Osteoblast (primary cell): ENCODE data around the gene HDAC9. TPM values are rescaled to one million over a fixed set of nuclear protein-coding genes. Genes with fewer than 3 reads are reported as not detected.

ENCODE experiments used
- DNase-seq: peaks from one replicate; pipeline ENCODE4 v3.0.0; 2011; ENCODE audit warnings: low spot score, mixed read lengths; ENCODE audit not compliant: insufficient read length; ENCODE audit errors: missing footprints
- H2AFZ ChIP-seq: 2 replicates; pipeline ENCODE4 v1.6.0; 2011; ENCODE audit warnings: mild to moderate bottlenecking, low read length
- H3K27ac ChIP-seq: 2 replicates; pipeline ENCODE4 v1.5.1; 2011; ENCODE audit warnings: mild to moderate bottlenecking, low read depth, low read length, moderate library complexity
- H3K27me3 ChIP-seq: 2 replicates; pipeline ENCODE4 v1.6.0; 2012; ENCODE audit warnings: mild to moderate bottlenecking, control low read depth, inconsistent platforms, low read length, moderate library complexity; ENCODE audit not compliant: insufficient read depth
- H3K36me3 ChIP-seq: 2 replicates; pipeline ENCODE4 v1.5.1; 2011; ENCODE audit warnings: mild to moderate bottlenecking, low read length, control low read depth, moderate library complexity; ENCODE audit not compliant: insufficient read depth
- H3K4me1 ChIP-seq: 2 replicates; pipeline ENCODE4 v1.5.1; 2011; ENCODE audit warnings: mild to moderate bottlenecking, low read length, control low read depth, moderate library complexity; ENCODE audit not compliant: insufficient read depth
- H3K4me2 ChIP-seq: 2 replicates; pipeline ENCODE4 v1.6.0; 2011; ENCODE audit warnings: mild to moderate bottlenecking, low read length; ENCODE audit not compliant: insufficient read depth
- H3K4me3 ChIP-seq: fragments of 200-600 bp; sonication (generic); 3 replicates; pipeline ENCODE4 v1.5.1; 2012; ENCODE audit warnings: mild to moderate bottlenecking, low read length, inconsistent platforms; ENCODE audit not compliant: insufficient read depth
- H3K79me2 ChIP-seq: 2 replicates; pipeline ENCODE4 v1.6.0; 2012; ENCODE audit warnings: mild to moderate bottlenecking, low read length, control low read depth, inconsistent platforms; ENCODE audit not compliant: insufficient read depth
- H3K9me3 ChIP-seq: 2 replicates; pipeline ENCODE4 v1.5.1; 2011; ENCODE audit warnings: low read depth, low read length, control low read depth
- H4K20me1 ChIP-seq: 2 replicates; pipeline ENCODE4 v1.6.0; 2012; ENCODE audit warnings: mild to moderate bottlenecking, low read length, control low read depth; ENCODE audit not compliant: insufficient read depth
- total RNA-seq: library from RNA; depleted of rRNA; stranded (reverse); fragments of >200 nt; gene quantifications from 2 replicates; pipeline ENCODE4 v1.2.3, GENCODE V29; 2012
- TF ChIP-seq, protein P1 (sequence below): IDR thresholded peaks from 2 replicates; pipeline ENCODE4 v1.5.1; 2011; ENCODE audit warnings: mild to moderate bottlenecking, low read depth, low read length, moderate library complexity; ENCODE audit errors: extremely low read depth

The HDAC9 gene
- total RNA-seq, 1 donor = 21.7 TPM

GRCh38 chr7:18772567-18772965 lies 277.0 kb downstream of the HDAC9 start:
- peaks cover 40% of the 10 kb centered on the region for H3K4me1 ChIP-seq
- no peaks in the 10 kb centered on the region for H3K36me3 ChIP-seq

GRCh38 chr7:18777314-18777713 lies 281.8 kb downstream of the HDAC9 start:
- Histone ChIP-seq H3K4me3 (no peak overlapping the region), H3K27me3 (no peaks in the 10 kb centered on the region), H3K4me2 (no peak overlapping the region), H3K79me2 (no peaks in the 10 kb centered on the region), H3K27ac (no peak overlapping the region), H3K36me3 (no peaks in the 10 kb centered on the region), H2AFZ (no peak overlapping the region), H4K20me1 (no peaks in the 10 kb centered on the region), H3K4me1 (peaks cover 17% of the 10 kb centered on the region), H3K9me3 (no peaks in the 10 kb centered on the region)
- TF ChIP-seq, protein P1, sequence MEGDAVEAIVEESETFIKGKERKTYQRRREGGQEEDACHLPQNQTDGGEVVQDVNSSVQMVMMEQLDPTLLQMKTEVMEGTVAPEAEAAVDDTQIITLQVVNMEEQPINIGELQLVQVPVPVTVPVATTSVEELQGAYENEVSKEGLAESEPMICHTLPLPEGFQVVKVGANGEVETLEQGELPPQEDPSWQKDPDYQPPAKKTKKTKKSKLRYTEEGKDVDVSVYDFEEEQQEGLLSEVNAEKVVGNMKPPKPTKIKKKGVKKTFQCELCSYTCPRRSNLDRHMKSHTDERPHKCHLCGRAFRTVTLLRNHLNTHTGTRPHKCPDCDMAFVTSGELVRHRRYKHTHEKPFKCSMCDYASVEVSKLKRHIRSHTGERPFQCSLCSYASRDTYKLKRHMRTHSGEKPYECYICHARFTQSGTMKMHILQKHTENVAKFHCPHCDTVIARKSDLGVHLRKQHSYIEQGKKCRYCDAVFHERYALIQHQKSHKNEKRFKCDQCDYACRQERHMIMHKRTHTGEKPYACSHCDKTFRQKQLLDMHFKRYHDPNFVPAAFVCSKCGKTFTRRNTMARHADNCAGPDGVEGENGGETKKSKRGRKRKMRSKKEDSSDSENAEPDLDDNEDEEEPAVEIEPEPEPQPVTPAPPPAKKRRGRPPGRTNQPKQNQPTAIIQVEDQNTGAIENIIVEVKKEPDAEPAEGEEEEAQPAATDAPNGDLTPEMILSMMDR = no peak
- DNase-seq = no peak

More at GRCh38 chr7:18772567-18772965, 277.0 kb downstream of the HDAC9 start:
- no peaks in the 10 kb centered on the region for H3K79me2 ChIP-seq
- H2AFZ ChIP-seq = no peak overlapping the region
- H3K9me3 ChIP-seq = no peaks in the 10 kb centered on the region
- H3K4me2 ChIP-seq = no peak overlapping the region
- no peak overlapping the region for H3K27ac ChIP-seq
- TF ChIP-seq, protein P1 = no peak
- no peak overlapping the region for H3K4me3 ChIP-seq
- no peaks in the 10 kb centered on the region for H3K27me3 ChIP-seq
- no peak for DNase-seq
- H4K20me1 ChIP-seq = no peaks in the 10 kb centered on the region

DNA sequence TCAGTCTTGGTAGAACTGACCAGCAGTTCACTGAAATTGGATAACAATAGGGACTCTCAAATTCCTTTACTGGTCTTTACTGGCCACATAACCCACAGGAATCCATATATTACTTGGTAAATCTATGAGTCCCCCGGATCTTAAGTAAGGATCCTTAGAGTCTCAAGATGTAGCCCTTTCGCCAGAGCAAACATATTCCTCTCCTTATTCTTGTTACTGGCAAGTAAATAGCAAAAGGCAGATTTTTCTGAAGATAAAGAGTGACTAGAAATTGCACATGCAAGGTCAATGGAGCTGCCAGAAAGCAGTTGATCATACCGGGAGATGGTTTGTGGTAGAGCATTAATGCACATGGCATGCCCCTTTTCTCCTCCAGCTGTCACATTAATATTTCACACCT lies 283.0 kb downstream of the HDAC9 start:
- TF ChIP-seq, protein P1 = no peak
- no peak overlapping the region for H2AFZ ChIP-seq

GRCh38 chr7:18780266-18780665 lies 284.7 kb downstream of the HDAC9 start:
- no peak overlapping the region for H3K4me2 ChIP-seq
- no peaks in the 10 kb centered on the region for H3K27me3 ChIP-seq
- H3K36me3 ChIP-seq = no peaks in the 10 kb centered on the region
- H3K9me3 ChIP-seq = no peaks in the 10 kb centered on the region
- no peaks in the 10 kb centered on the region for H3K79me2 ChIP-seq
- no peak overlapping the region for H2AFZ ChIP-seq
- no peak for DNase-seq
- peaks cover 16% of the 10 kb centered on the region for H3K4me1 ChIP-seq
- H3K27ac ChIP-seq = no peak overlapping the region
- TF ChIP-seq, protein P1 = no peak
- H4K20me1 ChIP-seq = no peaks in the 10 kb centered on the region
- no peak overlapping the region for H3K4me3 ChIP-seq

More for the DNA sequence above, 283.0 kb downstream of the HDAC9 start:
- Histone ChIP-seq H3K79me2 (no peaks in the 10 kb centered on the region), H3K27me3 (no peaks in the 10 kb centered on the region), H3K36me3 (no peaks in the 10 kb centered on the region), H3K4me1 (peaks cover 16% of the 10 kb centered on the region), H4K20me1 (no peaks in the 10 kb centered on the region), H3K4me2 (no peak overlapping the region), H3K4me3 (no peak overlapping the region), H3K27ac (peak overlapping the region; percentile 19), H3K9me3 (no peaks in the 10 kb centered on the region)
- DNase-seq = no peak
